RWPE2 (cell line): Measurements from ENCODE around the gene TLE3.

Experiments used
- ATAC-seq: fragments of 200-7000 bp; cut with Tn5 transposase; 3 replicates; pipeline ENCODE4 v1.9.1; 2021; ENCODE audit warnings: low read depth
- DNase-seq: peaks from one replicate; pipeline ENCODE4 v3.0.0-alpha.2; 2020; ENCODE audit warnings: low spot score
- H3K27ac ChIP-seq: fragments of 450-650 bp; 2 replicates; pipeline ENCODE4 v1.5.1; 2017; ENCODE audit warnings: mild to moderate bottlenecking; ENCODE audit not compliant: poor library complexity, severe bottlenecking
- H3K27me3 ChIP-seq: fragments of 250-450 bp; sonication (Bioruptor Pico); 2 replicates; pipeline ENCODE4 v1.5.1; 2021; ENCODE audit warnings: mild to moderate bottlenecking, moderate library complexity; ENCODE audit not compliant: insufficient read depth, poor library complexity, severe bottlenecking
- H3K36me3 ChIP-seq: fragments of 250-450 bp; sonication (Bioruptor Pico); 2 replicates; pipeline ENCODE4 v1.5.1; 2020; ENCODE audit warnings: low read depth, mild to moderate bottlenecking, moderate library complexity
- H3K4me1 ChIP-seq: fragments of 250-450 bp; sonication (Bioruptor Pico); 2 replicates; pipeline ENCODE4 v1.5.1; 2021; ENCODE audit warnings: mild to moderate bottlenecking, moderate library complexity; ENCODE audit not compliant: insufficient read depth, poor library complexity, severe bottlenecking
- H3K4me3 ChIP-seq: fragments of 250-450 bp; sonication (Bioruptor Pico); 2 replicates; pipeline ENCODE4 v1.5.1; 2021; ENCODE audit warnings: mild to moderate bottlenecking, moderate library complexity; ENCODE audit not compliant: severe bottlenecking
- H3K9me3 ChIP-seq: fragments of 250-450 bp; sonication (Bioruptor Pico); 2 replicates; pipeline ENCODE4 v1.5.1; 2021; ENCODE audit warnings: mild to moderate bottlenecking, moderate library complexity; ENCODE audit not compliant: severe bottlenecking
- TF ChIP-seq, protein P1 (sequence below): fragments of 450-650 bp; IDR thresholded peaks from one replicate; pipeline ENCODE4 v1.5.1; 2017; ENCODE audit warnings: mild to moderate bottlenecking, moderate library complexity; ENCODE audit not compliant: poor library complexity, severe bottlenecking

Gene TLE3

DNA sequence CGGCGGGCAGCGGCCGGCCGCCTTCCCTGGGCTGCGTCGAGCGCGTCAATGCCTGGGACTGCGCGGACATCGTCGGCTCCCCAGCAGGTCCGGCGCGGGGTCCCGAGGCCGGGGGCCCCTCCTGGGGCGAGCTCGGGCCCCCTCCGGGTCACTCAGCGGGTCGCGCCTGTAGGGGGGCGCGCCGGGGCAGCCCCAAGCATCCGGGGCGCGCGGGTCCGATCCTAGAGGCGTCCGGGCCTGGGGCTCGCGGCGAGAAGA lies 725 bp downstream of the TLE3 start:
- no peaks in the 10 kb centered on the region for H3K9me3 ChIP-seq
- TF ChIP-seq, protein P1, sequence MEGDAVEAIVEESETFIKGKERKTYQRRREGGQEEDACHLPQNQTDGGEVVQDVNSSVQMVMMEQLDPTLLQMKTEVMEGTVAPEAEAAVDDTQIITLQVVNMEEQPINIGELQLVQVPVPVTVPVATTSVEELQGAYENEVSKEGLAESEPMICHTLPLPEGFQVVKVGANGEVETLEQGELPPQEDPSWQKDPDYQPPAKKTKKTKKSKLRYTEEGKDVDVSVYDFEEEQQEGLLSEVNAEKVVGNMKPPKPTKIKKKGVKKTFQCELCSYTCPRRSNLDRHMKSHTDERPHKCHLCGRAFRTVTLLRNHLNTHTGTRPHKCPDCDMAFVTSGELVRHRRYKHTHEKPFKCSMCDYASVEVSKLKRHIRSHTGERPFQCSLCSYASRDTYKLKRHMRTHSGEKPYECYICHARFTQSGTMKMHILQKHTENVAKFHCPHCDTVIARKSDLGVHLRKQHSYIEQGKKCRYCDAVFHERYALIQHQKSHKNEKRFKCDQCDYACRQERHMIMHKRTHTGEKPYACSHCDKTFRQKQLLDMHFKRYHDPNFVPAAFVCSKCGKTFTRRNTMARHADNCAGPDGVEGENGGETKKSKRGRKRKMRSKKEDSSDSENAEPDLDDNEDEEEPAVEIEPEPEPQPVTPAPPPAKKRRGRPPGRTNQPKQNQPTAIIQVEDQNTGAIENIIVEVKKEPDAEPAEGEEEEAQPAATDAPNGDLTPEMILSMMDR = no peak
- DNase-seq = no peak
- peaks cover 8% of the 10 kb centered on the region for H3K27me3 ChIP-seq
- no peak for ATAC-seq
- H3K36me3 ChIP-seq = peaks cover 30% of the 10 kb centered on the region
- H3K27ac ChIP-seq = peak overlapping the region; percentile 65
- H3K4me1 ChIP-seq = peaks cover 36% of the 10 kb centered on the region
- H3K4me3 ChIP-seq = peak overlapping the region; percentile 84

DNA sequence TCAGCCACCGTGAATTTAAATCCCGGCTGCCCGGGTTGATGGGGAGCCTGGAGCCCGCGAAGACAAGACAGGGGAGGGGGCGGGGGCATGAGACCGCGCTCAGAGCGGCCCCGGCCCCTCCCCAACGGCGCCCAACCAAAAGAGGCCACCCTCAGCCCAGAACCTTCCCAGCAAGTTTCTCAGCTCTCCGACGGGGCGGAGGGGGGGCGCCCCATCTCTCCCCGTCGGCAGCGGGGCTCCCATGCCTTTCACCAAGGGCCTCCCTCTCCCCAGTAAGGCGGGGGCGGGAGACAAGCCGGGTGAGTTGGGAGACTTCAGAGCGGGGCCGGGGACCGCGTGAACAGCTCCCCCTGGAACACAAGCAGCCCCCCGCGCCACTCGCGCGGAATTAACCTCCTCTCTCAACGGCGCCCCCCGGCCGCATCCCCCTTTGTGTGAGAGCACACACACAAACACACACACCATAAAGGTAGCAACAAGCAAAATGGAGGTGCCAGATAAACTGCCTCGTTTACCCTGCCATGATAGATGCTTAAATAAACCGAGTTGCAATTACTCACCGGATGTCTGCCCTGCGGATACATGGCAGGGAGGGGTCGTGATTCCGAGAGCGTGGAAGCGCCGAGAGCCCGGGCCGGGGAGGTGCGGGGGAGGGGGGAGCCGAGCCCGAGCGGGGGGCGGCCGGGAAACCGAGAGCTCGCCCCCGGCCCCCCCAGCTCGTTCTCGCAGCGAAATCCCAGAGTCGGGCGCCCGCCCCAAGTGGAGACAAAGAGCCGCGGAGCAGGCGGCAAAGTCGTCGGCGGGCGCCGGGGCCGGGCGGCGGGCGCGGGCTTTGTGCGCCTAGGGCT lies 1.3 kb downstream of the TLE3 start:
- H3K4me3 ChIP-seq = peak overlapping the region; percentile 84
- peaks cover 8% of the 10 kb centered on the region for H3K27me3 ChIP-seq
- H3K4me1 ChIP-seq = peaks cover 42% of the 10 kb centered on the region
- ATAC-seq (peak; percentile 6), DNase-seq (no peak)
- H3K9me3 ChIP-seq = no peaks in the 10 kb centered on the region
- H3K27ac ChIP-seq = peak overlapping the region; percentile 65
- TF ChIP-seq, protein P1 = peak; percentile 11
- peaks cover 35% of the 10 kb centered on the region for H3K36me3 ChIP-seq

DNA sequence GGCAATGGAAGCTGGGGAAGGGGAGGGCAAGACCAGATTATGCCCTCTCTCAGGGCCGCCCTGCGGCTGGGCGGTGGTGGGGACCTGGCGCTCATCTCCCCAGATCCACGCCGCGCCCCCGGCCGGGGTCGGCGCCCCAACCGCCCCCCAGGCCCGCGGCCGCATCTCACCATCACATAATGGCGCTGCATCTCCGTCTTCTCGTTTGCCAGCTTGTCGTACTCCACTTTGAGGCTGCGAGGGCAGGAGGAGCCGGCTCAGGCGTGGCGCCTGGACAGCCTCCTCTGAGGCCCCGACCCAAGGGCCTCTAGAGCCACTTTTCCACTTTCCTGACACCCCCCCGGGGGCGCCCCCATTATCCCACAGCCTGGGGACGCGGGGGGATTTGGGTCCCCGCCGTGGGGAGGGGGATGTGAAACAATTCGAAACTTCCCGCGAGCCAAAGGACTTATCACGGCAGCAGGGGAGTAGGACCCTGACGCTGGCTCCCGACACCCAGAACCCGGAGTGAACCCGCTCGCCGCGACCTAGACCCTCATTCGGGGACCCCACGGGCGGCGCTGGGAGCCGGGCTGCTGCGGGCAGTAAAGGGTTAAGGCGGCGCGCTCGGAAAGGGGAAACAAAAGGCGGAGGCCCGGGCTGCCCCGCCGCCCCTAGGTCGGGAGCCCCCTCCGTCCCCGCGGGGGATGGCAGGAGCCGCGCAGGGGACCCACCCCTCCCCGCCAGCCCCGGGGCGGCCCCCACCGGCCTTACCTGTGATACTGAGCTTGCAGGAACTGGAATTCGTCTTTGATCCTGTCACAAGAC lies 2.1 kb downstream of the TLE3 start:
- ATAC-seq (no peak; the same call in 2 of the 3 replicates), DNase-seq (no peak)
- Histone ChIP-seq H3K9me3 (no peaks in the 10 kb centered on the region), H3K27ac (peak overlapping the region; percentile 65), H3K27me3 (peaks cover 3% of the 10 kb centered on the region), H3K4me1 (peaks cover 42% of the 10 kb centered on the region), H3K4me3 (peak overlapping the region; percentile 84), H3K36me3 (peaks cover 43% of the 10 kb centered on the region)
- TF ChIP-seq, protein P1 = peak; percentile 20

DNA sequence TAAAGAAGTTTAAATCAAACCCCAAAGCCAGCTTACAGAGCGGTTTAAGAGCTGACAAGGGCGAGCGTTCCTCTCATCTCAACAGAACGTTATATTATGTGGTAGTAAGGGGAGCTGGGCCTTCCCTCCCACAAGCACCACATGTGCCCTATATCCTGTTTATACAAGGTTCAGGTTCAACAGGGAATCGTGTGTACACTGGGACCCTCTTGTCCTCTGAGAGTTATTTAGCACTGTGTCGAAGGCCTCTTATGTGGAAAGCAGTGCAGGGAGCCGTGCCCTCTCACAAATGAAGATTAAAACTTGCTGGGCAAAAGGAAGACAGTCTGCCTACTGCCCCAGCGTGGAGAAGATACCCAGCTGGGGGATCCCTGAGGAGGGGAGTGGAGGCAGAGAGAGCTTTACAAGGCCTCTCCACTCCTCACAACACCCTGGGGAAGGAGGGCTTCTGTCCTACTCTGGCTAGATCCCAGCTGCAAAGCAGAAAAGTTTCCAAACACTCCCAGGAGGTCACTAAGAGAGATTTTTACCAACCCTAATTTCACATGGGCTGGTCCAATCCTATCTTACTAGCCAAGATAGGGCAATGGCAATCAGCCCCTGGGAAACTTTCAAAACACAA lies 2.9 kb downstream of the TLE3 start:
- ATAC-seq (no peak), DNase-seq (no peak)
- Histone ChIP-seq H3K36me3 (peaks cover 47% of the 10 kb centered on the region), H3K27ac (no peak overlapping the region), H3K4me3 (peak overlapping the region; percentile 84), H3K27me3 (no peaks in the 10 kb centered on the region), H3K4me1 (peaks cover 42% of the 10 kb centered on the region), H3K9me3 (no peaks in the 10 kb centered on the region)
- TF ChIP-seq, protein P1 = no peak
